ENCODE measurements around the gene MAPRE2.

MAPRE2 gene

GRCh38 chr18:35121531-35121930, 80.3 kb downstream of the MAPRE2 start:
- H3K4me3 Mint-ChIP-seq = no peak overlapping the region
- H3K36me3 Mint-ChIP-seq = peaks cover 23% of the 10 kb centered on the region
- H3K27me3 Mint-ChIP-seq = no peaks in the 10 kb centered on the region
- ATAC-seq (ENCODE audit: low read depth) (no peak), DNase-seq (ENCODE audit: low spot score in 2 of 2) (no peak)
- H3K27ac Mint-ChIP-seq = peak overlapping the region; percentile 75
- H3K4me1 Mint-ChIP-seq = peaks cover 28% of the 10 kb centered on the region
- H3K9me3 Mint-ChIP-seq = peaks cover 5% of the 10 kb centered on the region

- no peak overlapping the region for H3K4me3 Mint-ChIP-seq
- ATAC-seq (ENCODE audit: low read depth) = peak; percentile 55
- H3K36me3 Mint-ChIP-seq = peaks cover 25% of the 10 kb centered on the region
Measured at GRCh38 chr18:35122586-35123224, 81.5 kb downstream of the MAPRE2 start.

DNA sequence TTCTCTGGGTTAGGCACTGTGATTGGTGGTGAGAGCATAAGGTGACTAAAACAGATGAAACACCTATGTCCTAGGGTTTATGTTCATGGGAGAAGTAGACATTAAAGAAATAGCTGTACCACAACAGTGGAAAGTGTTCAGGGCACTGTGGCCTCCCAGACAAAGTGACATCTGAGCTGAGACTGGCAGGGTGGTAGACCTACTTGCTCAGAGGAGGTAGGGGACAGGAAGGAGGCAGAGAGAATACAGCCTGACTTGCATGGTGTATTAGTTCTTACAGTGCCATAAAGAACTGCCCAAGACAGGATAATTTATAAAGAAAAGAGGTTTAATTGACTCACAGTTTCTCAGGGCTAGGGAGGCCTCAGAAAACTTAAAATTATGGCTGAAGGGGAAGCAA, 82.6 kb downstream of the MAPRE2 start:
- peaks cover 18% of the 10 kb centered on the region for H3K4me1 Mint-ChIP-seq
- H3K4me3 Mint-ChIP-seq = no peak overlapping the region
- peaks cover 5% of the 10 kb centered on the region for H3K9me3 Mint-ChIP-seq

More at GRCh38 chr18:35122586-35123224, 81.5 kb downstream of the MAPRE2 start:
- Mint-ChIP-seq H3K27me3 (no peaks in the 10 kb centered on the region), H3K27ac (no peak overlapping the region), H3K4me1 (peaks cover 21% of the 10 kb centered on the region), H3K9me3 (peaks cover 5% of the 10 kb centered on the region)
- DNase-seq (ENCODE audit: low spot score in 2 of 2) = no peak

DNA sequence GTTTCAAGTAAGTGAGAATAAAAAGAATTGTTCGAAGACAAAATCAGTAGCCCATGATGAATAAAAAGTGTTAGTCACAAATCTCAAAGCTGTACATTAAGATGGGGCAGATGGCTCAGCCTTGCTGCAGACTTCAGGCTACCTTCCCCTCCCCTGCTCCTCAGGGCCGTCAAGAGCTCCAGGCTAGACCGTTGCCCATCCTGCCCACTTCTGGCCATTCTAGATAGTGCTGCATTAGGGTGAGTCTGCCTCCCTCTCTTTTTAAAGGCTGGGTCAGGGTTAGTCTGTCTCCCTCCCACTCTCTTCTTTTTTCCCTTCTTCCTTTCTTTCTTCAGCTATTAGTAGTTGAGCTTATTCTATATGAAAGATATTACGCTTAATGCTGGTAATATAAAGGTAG, 86.0 kb downstream of the MAPRE2 start:
- ATAC-seq (ENCODE audit: low read depth) (no peak), DNase-seq (ENCODE audit: low spot score in 2 of 2) (no peak)
- peaks cover 14% of the 10 kb centered on the region for H3K4me1 Mint-ChIP-seq
- no peaks in the 10 kb centered on the region for H3K27me3 Mint-ChIP-seq
- H3K27ac Mint-ChIP-seq = peak overlapping the region; percentile 47
- peaks cover 5% of the 10 kb centered on the region for H3K9me3 Mint-ChIP-seq
- H3K4me3 Mint-ChIP-seq = no peak overlapping the region
- H3K36me3 Mint-ChIP-seq = peaks cover 49% of the 10 kb centered on the region

More for the DNA sequence above, 82.6 kb downstream of the MAPRE2 start:
- peaks cover 25% of the 10 kb centered on the region for H3K36me3 Mint-ChIP-seq
- ATAC-seq (ENCODE audit: low read depth) (no peak), DNase-seq (ENCODE audit: low spot score in 2 of 2) (no peak)
- H3K27me3 Mint-ChIP-seq = no peaks in the 10 kb centered on the region
- H3K27ac Mint-ChIP-seq = peak overlapping the region; percentile 28

GRCh38 chr18:35128675-35129074, 87.5 kb downstream of the MAPRE2 start:
- Mint-ChIP-seq H3K36me3 (peaks cover 51% of the 10 kb centered on the region), H3K27me3 (no peaks in the 10 kb centered on the region), H3K27ac (peak overlapping the region; percentile 56), H3K9me3 (peaks cover 4% of the 10 kb centered on the region), H3K4me3 (no peak overlapping the region), H3K4me1 (peaks cover 7% of the 10 kb centered on the region)
- ATAC-seq (ENCODE audit: low read depth) (no peak), DNase-seq (ENCODE audit: low spot score in 2 of 2) (no peak)

GRCh38 chr18:35130236-35130635, 89.0 kb downstream of the MAPRE2 start:
- Mint-ChIP-seq H3K36me3 (peaks cover 49% of the 10 kb centered on the region), H3K4me3 (no peak overlapping the region), H3K4me1 (peaks cover 3% of the 10 kb centered on the region), H3K27ac (peak overlapping the region; percentile 52), H3K9me3 (no peaks in the 10 kb centered on the region), H3K27me3 (no peaks in the 10 kb centered on the region)
- DNase-seq (ENCODE audit: low spot score in 2 of 2) (no peak), ATAC-seq (ENCODE audit: low read depth) (no peak)

DNA sequence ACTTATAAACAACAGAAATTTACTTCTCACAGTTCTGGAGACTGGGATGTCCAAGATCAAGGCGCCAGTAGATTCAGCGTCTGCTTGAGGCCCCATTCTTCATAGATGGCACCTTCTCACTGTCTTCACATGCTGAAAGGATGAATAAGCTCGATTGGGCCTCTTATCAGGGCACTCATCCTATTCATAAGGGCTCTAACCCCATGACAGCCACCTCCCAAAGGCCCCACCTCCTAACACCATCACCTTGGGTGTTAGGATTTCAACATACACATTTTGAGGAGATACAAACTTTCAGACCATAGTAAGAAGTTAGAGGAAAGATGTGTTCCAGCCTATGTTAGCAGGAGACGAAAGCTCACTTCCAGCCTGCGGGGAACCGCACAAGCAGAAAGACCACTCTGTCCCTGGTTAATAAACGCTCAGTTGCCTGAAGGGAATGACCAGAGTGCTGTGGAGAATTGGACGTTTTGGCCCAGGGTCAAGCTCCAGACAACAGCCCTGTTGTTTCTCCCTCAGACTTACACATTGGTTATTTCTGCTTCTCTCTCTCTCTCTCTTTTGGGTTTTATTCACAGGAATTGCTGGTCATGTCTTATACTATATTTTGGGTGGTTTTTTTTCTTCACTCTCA, 90.3 kb downstream of the MAPRE2 start:
- Mint-ChIP-seq H3K36me3 (peaks cover 59% of the 10 kb centered on the region), H3K27ac (peak overlapping the region; percentile 63), H3K4me1 (peaks cover 3% of the 10 kb centered on the region), H3K27me3 (no peaks in the 10 kb centered on the region), H3K4me3 (no peak overlapping the region), H3K9me3 (no peaks in the 10 kb centered on the region)
- no peak for ATAC-seq (ENCODE audit: low read depth)
- DNase-seq (ENCODE audit: low spot score in 2 of 2) = no peak

GRCh38 chr18:35132021-35132902, 91.0 kb downstream of the MAPRE2 start:
- Mint-ChIP-seq H3K4me3 (no peak overlapping the region), H3K27me3 (no peaks in the 10 kb centered on the region), H3K27ac (peak overlapping the region; percentile 85), H3K4me1 (peaks cover 3% of the 10 kb centered on the region), H3K36me3 (peaks cover 55% of the 10 kb centered on the region), H3K9me3 (no peaks in the 10 kb centered on the region)
- no peak for DNase-seq (ENCODE audit: low spot score in 2 of 2)
- no peak for ATAC-seq (ENCODE audit: low read depth)

- no peak for DNase-seq (ENCODE audit: low spot score in 2 of 2)
- Mint-ChIP-seq H3K9me3 (no peaks in the 10 kb centered on the region), H3K4me3 (no peak overlapping the region), H3K36me3 (peaks cover 54% of the 10 kb centered on the region), H3K4me1 (peaks cover 6% of the 10 kb centered on the region), H3K27ac (peak overlapping the region; percentile 5), H3K27me3 (no peaks in the 10 kb centered on the region)
- no peak for ATAC-seq (ENCODE audit: low read depth)
Measured at GRCh38 chr18:35134190-35134730, 93.0 kb downstream of the MAPRE2 start.

DNA sequence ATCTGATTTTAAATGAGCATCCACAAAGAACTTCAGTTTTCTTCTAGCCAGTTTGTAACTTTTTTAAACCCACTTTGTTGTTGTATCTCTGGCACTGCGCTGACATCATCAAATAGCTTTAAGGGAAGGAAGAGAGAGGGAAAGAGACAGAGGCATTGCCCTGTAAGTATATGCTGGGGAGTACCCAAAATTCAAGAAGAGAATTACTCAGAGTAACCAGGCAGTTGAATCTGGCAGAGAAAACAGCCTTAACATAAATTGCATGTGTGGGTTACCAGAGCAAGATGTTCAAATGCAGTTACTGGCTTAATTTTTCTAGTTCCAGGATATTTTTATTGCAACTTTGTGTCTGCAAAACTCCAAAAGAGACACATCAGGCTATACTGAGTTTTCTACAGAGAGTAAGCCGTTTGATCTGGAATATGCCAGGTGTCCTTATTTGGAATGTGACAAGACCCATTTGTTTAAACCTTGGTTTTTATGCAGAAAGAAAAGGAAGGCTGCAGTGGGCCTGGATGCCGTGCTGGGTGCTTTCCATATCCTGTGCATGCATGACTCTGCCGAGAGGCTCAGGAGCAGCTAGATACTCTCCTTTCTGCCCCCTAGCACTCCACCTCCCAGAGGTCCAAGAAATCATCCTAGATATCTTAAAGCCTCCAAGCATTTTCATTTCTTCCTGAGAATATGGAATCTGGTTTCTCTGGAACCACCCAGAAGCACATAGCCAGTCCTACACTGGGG, 93.7 kb downstream of the MAPRE2 start:
- ATAC-seq (ENCODE audit: low read depth) (no peak), DNase-seq (ENCODE audit: low spot score in 2 of 2) (no peak)
- H3K27me3 Mint-ChIP-seq = no peaks in the 10 kb centered on the region
- no peak overlapping the region for H3K4me3 Mint-ChIP-seq
- peaks cover 49% of the 10 kb centered on the region for H3K36me3 Mint-ChIP-seq
- H3K27ac Mint-ChIP-seq = peak overlapping the region; percentile 39
- H3K4me1 Mint-ChIP-seq = peaks cover 3% of the 10 kb centered on the region
- no peaks in the 10 kb centered on the region for H3K9me3 Mint-ChIP-seq

GRCh38 chr18:35136248-35136647, 95.0 kb downstream of the MAPRE2 start:
- no peak for ATAC-seq (ENCODE audit: low read depth)
- H3K4me1 Mint-ChIP-seq = peaks cover 13% of the 10 kb centered on the region
- no peaks in the 10 kb centered on the region for H3K9me3 Mint-ChIP-seq
- DNase-seq (ENCODE audit: low spot score in 2 of 2) = no peak
- H3K27ac Mint-ChIP-seq = no peak overlapping the region
- no peaks in the 10 kb centered on the region for H3K27me3 Mint-ChIP-seq
- H3K36me3 Mint-ChIP-seq = peaks cover 53% of the 10 kb centered on the region
- no peak overlapping the region for H3K4me3 Mint-ChIP-seq

DNA sequence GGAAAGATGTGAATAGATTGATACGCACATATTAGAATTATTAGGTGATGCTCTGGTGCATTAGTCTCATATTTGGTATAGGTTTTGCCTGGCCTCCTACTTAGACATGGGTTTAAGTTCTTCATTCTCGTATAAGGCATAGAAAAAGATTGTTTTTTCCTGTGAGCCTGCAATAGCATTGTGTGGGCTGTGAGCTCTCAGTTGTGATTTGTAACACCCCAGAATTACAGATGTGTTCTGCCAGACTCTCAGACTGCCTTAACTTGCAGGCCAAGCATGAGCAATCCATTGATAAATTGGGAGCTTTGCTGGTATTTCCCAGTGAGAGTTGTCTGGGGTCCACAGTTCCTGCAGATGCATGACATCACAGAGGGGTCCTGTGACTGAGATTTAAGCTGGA, 95.7 kb downstream of the MAPRE2 start:
- Mint-ChIP-seq H3K36me3 (peaks cover 48% of the 10 kb centered on the region), H3K27me3 (no peaks in the 10 kb centered on the region), H3K4me3 (no peak overlapping the region), H3K4me1 (peaks cover 14% of the 10 kb centered on the region), H3K27ac (no peak overlapping the region), H3K9me3 (no peaks in the 10 kb centered on the region)
- ATAC-seq (ENCODE audit: low read depth) (no peak), DNase-seq (ENCODE audit: low spot score in 2 of 2) (no peak)

DNA sequence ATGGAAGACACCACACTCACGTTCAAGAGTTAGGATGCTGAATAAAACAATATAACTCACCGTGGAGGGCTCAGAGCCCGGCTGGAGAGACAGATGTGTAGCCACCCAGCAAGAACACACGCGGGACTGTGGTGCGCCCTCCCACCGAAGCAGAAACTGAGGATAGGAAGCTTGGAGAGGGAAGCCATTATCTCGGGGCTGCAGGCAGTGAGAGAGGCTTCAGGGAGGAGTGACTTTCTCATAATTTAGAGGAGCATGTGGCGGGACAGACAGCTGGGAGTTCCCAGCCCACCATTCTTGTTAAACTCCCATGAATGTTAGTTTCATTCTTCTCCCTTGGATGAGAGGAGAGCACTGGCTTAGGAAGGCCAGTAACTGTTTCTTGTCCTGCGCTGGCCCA, 96.4 kb downstream of the MAPRE2 start:
- peaks cover 21% of the 10 kb centered on the region for H3K4me1 Mint-ChIP-seq
- H3K27me3 Mint-ChIP-seq = no peaks in the 10 kb centered on the region
- no peaks in the 10 kb centered on the region for H3K9me3 Mint-ChIP-seq
- H3K36me3 Mint-ChIP-seq = peaks cover 43% of the 10 kb centered on the region
- no peak for DNase-seq (ENCODE audit: low spot score in 2 of 2)
- ATAC-seq (ENCODE audit: low read depth) = no peak
- no peak overlapping the region for H3K4me3 Mint-ChIP-seq
- no peak overlapping the region for H3K27ac Mint-ChIP-seq

All from memory B cell (primary cell).